SU-DHL-6 (cell line): Measurements from ENCODE around the gene KCNJ1.

Experiments
- EZH2phosphoT487 ChIP-seq: fragments of 200-600 bp; sonication (generic), shearing (Covaris generic); conservative IDR thresholded peaks from 2 replicates; pipeline ENCODE4 v1.6.1; 2018; ENCODE audit warnings: mild to moderate bottlenecking, antibody characterized with exemption, low read length, moderate library complexity, mixed read lengths
- TF ChIP-seq, protein P1 (sequence below): fragments of 200-600 bp; sonication (generic); IDR thresholded peaks from one replicate; pipeline ENCODE4 v1.5.1; 2017; ENCODE audit warnings: antibody characterized with exemption, mild to moderate bottlenecking, low read length, moderate library complexity; ENCODE audit not compliant: insufficient read depth, poor library complexity, severe bottlenecking

DNA sequence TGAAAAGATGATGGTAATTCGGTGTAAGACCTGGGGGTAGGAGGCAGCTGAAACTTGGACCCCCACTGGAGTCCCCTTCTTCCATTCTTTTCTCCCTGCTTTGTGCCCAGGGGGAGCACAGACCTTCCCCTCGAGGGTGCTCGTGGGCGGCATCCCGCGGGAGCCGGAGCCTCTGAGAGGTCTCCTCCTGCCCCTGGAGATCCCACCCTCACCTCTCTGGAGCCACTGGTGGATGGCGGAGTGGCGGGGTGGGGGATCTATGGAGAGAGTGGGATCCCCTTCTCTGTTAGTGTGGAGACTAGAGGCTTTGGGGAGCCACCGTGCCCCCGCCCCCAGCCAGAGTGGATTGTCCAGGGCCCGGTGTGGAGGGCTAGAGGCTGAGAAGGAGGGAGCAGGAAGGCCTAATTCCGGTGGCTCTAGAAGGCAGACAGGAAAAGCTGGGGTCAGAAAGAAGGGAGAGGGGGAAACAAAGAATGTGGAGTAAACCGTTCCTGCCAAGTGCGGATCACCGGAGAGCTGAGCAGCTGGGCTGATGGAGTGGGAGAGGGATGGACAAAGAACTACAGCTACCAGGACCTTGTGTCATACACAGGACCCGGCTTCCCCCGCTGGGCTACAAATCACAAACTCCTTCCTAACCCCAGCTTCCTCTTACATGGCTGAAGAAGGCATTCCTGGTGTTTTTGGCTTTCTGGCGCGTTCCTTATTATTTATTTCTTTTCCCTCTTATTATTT, 41.9 kb downstream of the KCNJ1 start:
- TF ChIP-seq, protein P1, sequence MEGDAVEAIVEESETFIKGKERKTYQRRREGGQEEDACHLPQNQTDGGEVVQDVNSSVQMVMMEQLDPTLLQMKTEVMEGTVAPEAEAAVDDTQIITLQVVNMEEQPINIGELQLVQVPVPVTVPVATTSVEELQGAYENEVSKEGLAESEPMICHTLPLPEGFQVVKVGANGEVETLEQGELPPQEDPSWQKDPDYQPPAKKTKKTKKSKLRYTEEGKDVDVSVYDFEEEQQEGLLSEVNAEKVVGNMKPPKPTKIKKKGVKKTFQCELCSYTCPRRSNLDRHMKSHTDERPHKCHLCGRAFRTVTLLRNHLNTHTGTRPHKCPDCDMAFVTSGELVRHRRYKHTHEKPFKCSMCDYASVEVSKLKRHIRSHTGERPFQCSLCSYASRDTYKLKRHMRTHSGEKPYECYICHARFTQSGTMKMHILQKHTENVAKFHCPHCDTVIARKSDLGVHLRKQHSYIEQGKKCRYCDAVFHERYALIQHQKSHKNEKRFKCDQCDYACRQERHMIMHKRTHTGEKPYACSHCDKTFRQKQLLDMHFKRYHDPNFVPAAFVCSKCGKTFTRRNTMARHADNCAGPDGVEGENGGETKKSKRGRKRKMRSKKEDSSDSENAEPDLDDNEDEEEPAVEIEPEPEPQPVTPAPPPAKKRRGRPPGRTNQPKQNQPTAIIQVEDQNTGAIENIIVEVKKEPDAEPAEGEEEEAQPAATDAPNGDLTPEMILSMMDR: no peak
- TF ChIP-seq EZH2phosphoT487: no peak
